Panc1 (cell line): ENCODE measurements around the gene CNDP1.

Experiments used
- POLR2AphosphoS5 ChIP-seq: IDR thresholded peaks from 2 replicates; pipeline ENCODE4 v1.6.1; 2012; ENCODE audit warnings: mild to moderate bottlenecking, low read depth, low read length, moderate library complexity
- TF ChIP-seq, protein P1 (sequence below): fragments of 450-650 bp; IDR thresholded peaks from 2 replicates; pipeline ENCODE4 v1.5.1; 2017; ENCODE audit warnings: mild to moderate bottlenecking

DNA sequence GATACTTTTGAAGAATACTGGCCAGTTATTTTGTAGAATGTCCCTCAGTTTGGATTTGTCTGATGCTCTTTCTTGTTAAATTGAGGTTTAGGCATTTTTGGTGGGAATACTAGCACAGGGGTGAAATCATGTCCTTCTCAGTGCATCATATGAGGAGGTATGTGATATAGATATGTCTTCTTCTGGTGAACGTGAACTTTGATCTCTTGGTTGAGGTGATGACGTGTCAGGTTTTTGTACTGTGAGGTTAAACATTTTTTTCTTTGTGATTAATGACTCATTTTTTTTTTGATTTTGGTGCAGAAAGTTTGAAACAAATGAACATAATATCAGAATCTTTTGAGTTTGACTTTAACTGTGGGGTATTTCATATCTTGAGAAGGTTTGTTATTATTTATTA is 74.4 kb downstream of the CNDP1 start:
- TF ChIP-seq, protein P1, sequence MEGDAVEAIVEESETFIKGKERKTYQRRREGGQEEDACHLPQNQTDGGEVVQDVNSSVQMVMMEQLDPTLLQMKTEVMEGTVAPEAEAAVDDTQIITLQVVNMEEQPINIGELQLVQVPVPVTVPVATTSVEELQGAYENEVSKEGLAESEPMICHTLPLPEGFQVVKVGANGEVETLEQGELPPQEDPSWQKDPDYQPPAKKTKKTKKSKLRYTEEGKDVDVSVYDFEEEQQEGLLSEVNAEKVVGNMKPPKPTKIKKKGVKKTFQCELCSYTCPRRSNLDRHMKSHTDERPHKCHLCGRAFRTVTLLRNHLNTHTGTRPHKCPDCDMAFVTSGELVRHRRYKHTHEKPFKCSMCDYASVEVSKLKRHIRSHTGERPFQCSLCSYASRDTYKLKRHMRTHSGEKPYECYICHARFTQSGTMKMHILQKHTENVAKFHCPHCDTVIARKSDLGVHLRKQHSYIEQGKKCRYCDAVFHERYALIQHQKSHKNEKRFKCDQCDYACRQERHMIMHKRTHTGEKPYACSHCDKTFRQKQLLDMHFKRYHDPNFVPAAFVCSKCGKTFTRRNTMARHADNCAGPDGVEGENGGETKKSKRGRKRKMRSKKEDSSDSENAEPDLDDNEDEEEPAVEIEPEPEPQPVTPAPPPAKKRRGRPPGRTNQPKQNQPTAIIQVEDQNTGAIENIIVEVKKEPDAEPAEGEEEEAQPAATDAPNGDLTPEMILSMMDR, result no peak
- no peak for TF ChIP-seq POLR2AphosphoS5
